ENCODE measurements around the gene BCAR3.

GRCh38 chr1:93670141-93670540 lies 11.5 kb downstream of the BCAR3 start:
- TF ChIP-seq CTCF (IDR thresholded peaks at IDR 0.05) (no peak), POLR2AphosphoS5 (IDR thresholded peaks at IDR 0.05; ENCODE audit: insufficient read depth in 1 of 2, low read depth in 1 of 2) (peak in 1 of 2 donors; percentile 26), POLR2A (IDR thresholded peaks at IDR 0.05) (no peak)

Data from vagina (tissue), 2 donors.